Smooth muscle cell (in vitro differentiated cells): Measurements from ENCODE around the gene DEGS2. TPM values are rescaled to one million over a fixed set of nuclear protein-coding genes. Genes with fewer than 3 reads are reported as not detected.

Experiments
- microRNA counts: library from miRNA; unstranded; fragments of <30 nt; microRNA quantifications from one replicate; lab custom pipeline; 2016
- microRNA-seq: library from miRNA; unstranded; fragments of <30 nt; microRNA quantifications from one replicate; pipeline ENCODE4, GENCODE V29; 2016; ENCODE audit warnings: borderline number of aligned reads
- polyA plus RNA-seq: library from polyadenylated mRNA; unstranded; fragments of >200 nt; fragmentation: Nextera tagmentation; extraction: Ambion mirVana; gene quantifications from 2 replicates; pipeline ENCODE4 v1.2.1, GENCODE V29; 2016
- small RNA-seq: library from RNA; depleted of rRNA; stranded (forward); fragments of <200 nt; gene quantifications from one replicate; pipeline ENCODE3, GENCODE V24; 2014
- total RNA-seq: library from RNA; depleted of rRNA; stranded (reverse); fragments of >200 nt; gene quantifications from 2 replicates; pipeline ENCODE4 v1.2.3, GENCODE V29; 2014

Gene DEGS2
- total and polyA plus RNA-seq, 2 experiments from 2014 or later = 0.45 to 0.83 TPM

MicroRNAs encoded within 50 kb of the gene (microRNA counts, 767-probe panel; counts per million panel counts)
- microRNA hsa-miR-151b (lab: Ali Mortazavi, UCI) (183 counts per million), microRNA hsa-miR-342-3p (lab: Ali Mortazavi, UCI) (8,398 counts per million, percentile 60 among the panel's probes with 10 or more counts), microRNA hsa-miR-342-5p (lab: Ali Mortazavi, UCI) (183 counts per million)

Small RNA genes lying within 50 kb of the gene (microRNA-seq; reads per million reads assigned to microRNA genes)
- 16.9 reads per million, percentile 23 among the genes with 10 or more reads in this experiment for gene MIR151B
- 1,924 reads per million, percentile 84 among the genes with 10 or more reads in this experiment for gene MIR342

Small RNA genes lying within 50 kb of the gene (small RNA-seq; reads per million reads assigned to genes)
- gene MIR151B = 1.1 reads per million, percentile 32 among the genes with 10 or more reads in this experiment
- 48.6 reads per million, percentile 96 among the genes with 10 or more reads in this experiment for gene MIR342

Other genes starting within 250 kb of the DEGS2 start
- gene EVL, start 94.2 kb downstream of the DEGS2 start, total RNA-seq = 19.5 and 22.0 TPM in 2 replicates
- 26.3 and 31.3 TPM in 2 replicates for gene EVL, start 94.2 kb downstream of the DEGS2 start, polyA plus RNA-seq
- 48.7 and 53.3 TPM in 2 replicates for gene YY1, start 79.5 kb upstream of the DEGS2 start, total RNA-seq
- 28.2 and 35.2 TPM in 2 replicates for gene YY1, start 79.5 kb upstream of the DEGS2 start, polyA plus RNA-seq
- 19.9 and 27.5 TPM in 2 replicates for gene SLC25A29, start 146.8 kb upstream of the DEGS2 start, total RNA-seq
- gene SLC25A29, start 146.8 kb upstream of the DEGS2 start, polyA plus RNA-seq = 24.9 and 31.8 TPM in 2 replicates
- gene SLC25A47, start 163.7 kb upstream of the DEGS2 start, total RNA-seq = not detected in 2 replicates
- 0.59 TPM in 1 of 2 replicates, not detected in the other for gene SLC25A47, start 163.7 kb upstream of the DEGS2 start, polyA plus RNA-seq
- gene WDR25, start 216.8 kb upstream of the DEGS2 start, total RNA-seq = 8.8 and 9.8 TPM in 2 replicates
- gene WDR25, start 216.8 kb upstream of the DEGS2 start, polyA plus RNA-seq = 15.8 and 15.9 TPM in 2 replicates